ENCODE results near the gene KCNAB1.

DNA sequence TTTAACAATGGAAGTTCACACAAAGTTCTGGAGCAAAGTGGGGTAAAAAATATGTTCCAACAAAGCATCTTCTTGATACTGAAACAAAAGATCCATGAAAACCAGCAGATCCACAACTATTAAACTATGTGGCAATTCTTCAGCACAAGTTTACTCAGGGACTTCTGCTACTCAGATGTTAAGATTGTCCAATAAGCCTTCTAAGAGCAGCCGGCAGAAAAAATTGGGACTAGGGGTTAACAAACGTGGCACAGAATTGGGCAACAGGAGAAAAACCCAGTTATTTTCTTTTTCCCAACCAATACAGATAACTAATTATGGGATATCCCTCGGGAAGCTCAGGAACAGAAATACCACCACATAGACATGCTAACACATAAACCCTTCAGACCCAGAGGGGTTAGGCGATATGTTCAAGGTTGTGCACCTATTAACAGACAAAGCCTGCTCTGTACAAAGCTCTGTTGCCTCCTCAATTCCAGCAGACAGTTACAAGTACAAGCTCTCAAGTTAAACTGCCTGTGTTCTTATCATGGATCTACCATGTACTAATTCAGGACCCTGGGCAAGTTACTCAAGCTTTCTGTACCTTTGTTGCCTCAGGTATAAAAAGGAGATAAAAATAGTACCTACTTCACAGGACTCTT is 427.8 kb downstream of the KCNAB1 start:
- TF ChIP-seq, protein P1, sequence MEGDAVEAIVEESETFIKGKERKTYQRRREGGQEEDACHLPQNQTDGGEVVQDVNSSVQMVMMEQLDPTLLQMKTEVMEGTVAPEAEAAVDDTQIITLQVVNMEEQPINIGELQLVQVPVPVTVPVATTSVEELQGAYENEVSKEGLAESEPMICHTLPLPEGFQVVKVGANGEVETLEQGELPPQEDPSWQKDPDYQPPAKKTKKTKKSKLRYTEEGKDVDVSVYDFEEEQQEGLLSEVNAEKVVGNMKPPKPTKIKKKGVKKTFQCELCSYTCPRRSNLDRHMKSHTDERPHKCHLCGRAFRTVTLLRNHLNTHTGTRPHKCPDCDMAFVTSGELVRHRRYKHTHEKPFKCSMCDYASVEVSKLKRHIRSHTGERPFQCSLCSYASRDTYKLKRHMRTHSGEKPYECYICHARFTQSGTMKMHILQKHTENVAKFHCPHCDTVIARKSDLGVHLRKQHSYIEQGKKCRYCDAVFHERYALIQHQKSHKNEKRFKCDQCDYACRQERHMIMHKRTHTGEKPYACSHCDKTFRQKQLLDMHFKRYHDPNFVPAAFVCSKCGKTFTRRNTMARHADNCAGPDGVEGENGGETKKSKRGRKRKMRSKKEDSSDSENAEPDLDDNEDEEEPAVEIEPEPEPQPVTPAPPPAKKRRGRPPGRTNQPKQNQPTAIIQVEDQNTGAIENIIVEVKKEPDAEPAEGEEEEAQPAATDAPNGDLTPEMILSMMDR (IDR thresholded peaks at IDR 0.05), result no peak
- no peak for TF ChIP-seq POLR2A (IDR thresholded peaks at IDR 0.05)
- TF ChIP-seq POLR2AphosphoS5 (IDR thresholded peaks at IDR 0.05), result no peak

All from breast epithelium (tissue), 3 donors.